AG09319 (cell line): ENCODE results near the gene LIN7B.
"Not testable (repeated sequence)": the region's sequence is repeated elsewhere in the genome, so short reads cannot be mapped to it uniquely, and the experiment has no call there.

Source experiments
- DNase-seq: peaks from one replicate; pipeline ENCODE4 v3.0.0-alpha.2; 2010; ENCODE audit warnings: low read depth; ENCODE audit errors: extremely low read depth
- CTCF ChIP-seq: IDR thresholded peaks from 2 replicates; pipeline ENCODE4 v1.5.1; 2011; ENCODE audit warnings: low read depth, mild to moderate bottlenecking, inconsistent platforms, low read length, moderate library complexity

The LIN7B gene

GRCh38 chr19:49120868-49121267, 6.7 kb downstream of the LIN7B start:
- no peak for TF ChIP-seq CTCF

GRCh38 chr19:49121841-49122240, 7.7 kb downstream of the LIN7B start:
- not testable (repeated sequence) for DNase-seq

More at GRCh38 chr19:49120868-49121267, 6.7 kb downstream of the LIN7B start:
- DNase-seq, result no peak

GRCh38 chr19:49123285-49123684, 9.1 kb downstream of the LIN7B start:
- not testable (repeated sequence) for DNase-seq

- no peak for DNase-seq
- TF ChIP-seq CTCF, result no peak
These were observed 11.0 kb downstream of the LIN7B start for GRCh38 chr19:49125025-49125731.

GRCh38 chr19:49126575-49126974, 12.4 kb downstream of the LIN7B start:
- TF ChIP-seq CTCF, result no peak
- no peak for DNase-seq

GRCh38 chr19:49127225-49127624, 13.1 kb downstream of the LIN7B start:
- not testable (repeated sequence) for DNase-seq

GRCh38 chr19:49127674-49128544, 13.7 kb downstream of the LIN7B start:
- peak; percentile 7; the same call in 1 of the 2 replicates for TF ChIP-seq CTCF

GRCh38 chr19:49128545-49129237, 14.5 kb downstream of the LIN7B start:
- no peak for TF ChIP-seq CTCF
- no peak for DNase-seq

More at GRCh38 chr19:49127674-49128544, 13.7 kb downstream of the LIN7B start:
- DNase-seq, result peak; percentile 92
